ENCODE measurements around the gene CASQ2.

- TF ChIP-seq, protein P1, sequence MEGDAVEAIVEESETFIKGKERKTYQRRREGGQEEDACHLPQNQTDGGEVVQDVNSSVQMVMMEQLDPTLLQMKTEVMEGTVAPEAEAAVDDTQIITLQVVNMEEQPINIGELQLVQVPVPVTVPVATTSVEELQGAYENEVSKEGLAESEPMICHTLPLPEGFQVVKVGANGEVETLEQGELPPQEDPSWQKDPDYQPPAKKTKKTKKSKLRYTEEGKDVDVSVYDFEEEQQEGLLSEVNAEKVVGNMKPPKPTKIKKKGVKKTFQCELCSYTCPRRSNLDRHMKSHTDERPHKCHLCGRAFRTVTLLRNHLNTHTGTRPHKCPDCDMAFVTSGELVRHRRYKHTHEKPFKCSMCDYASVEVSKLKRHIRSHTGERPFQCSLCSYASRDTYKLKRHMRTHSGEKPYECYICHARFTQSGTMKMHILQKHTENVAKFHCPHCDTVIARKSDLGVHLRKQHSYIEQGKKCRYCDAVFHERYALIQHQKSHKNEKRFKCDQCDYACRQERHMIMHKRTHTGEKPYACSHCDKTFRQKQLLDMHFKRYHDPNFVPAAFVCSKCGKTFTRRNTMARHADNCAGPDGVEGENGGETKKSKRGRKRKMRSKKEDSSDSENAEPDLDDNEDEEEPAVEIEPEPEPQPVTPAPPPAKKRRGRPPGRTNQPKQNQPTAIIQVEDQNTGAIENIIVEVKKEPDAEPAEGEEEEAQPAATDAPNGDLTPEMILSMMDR (optimal IDR thresholded peaks at IDR 0.05 in 1 of 3, IDR thresholded peaks at IDR 0.05 in 1 of 3, conservative IDR thresholded peaks at IDR 0.05 in 1 of 3; ENCODE audit: extremely low read depth in 1 of 3, insufficient read depth in 2 of 3, low read length in 3 of 3), result no peak
- no peak for TF ChIP-seq EZH2 (IDR thresholded peaks at IDR 0.05; ENCODE audit: low read length)
Measured at GRCh38 chr1:115810609-115811008, 42.1 kb upstream of the CASQ2 start.
